Adrenal gland (tissue), 5 donors: ENCODE results near the gene PTCRA.

Source experiments
- CTCF ChIP-seq, 6 experiments: fragments of 450-650 bp in 4 of 6; fragments of 200-600 bp in 2 of 6; sonication (generic) in 1 of 6; IDR thresholded peaks; 1 replicate in 5 of 6; 2 replicates in 1 of 6; pipeline versions ENCODE4 v1.5.1 to v1.8.0; 2016 to 2021; ENCODE audit warnings: antibody characterized with exemption in 6 of 6, mild to moderate bottlenecking in 2 of 6, moderate library complexity in 1 of 6
- POLR2A ChIP-seq, 2 donors: fragments of 450-650 bp; IDR thresholded peaks; one replicate each; pipeline ENCODE4 v1.6.1; 2017; ENCODE audit warnings: antibody characterized with exemption in 2 of 2, mild to moderate bottlenecking in 2 of 2, moderate library complexity in 1 of 2
- donor health status: DM: no; HTN: no; CAD: no.

- TF ChIP-seq CTCF (IDR thresholded peaks at IDR 0.05) (no peak), POLR2A (IDR thresholded peaks at IDR 0.05) (no peak)
Measured at GRCh38 chr6:42889815-42890214, 26.0 kb upstream of the PTCRA start.
